Breast epithelium (tissue), 4 donors: ENCODE measurements around the gene TCF4. TPM values are rescaled to one million over a fixed set of nuclear protein-coding genes. Genes with fewer than 3 reads are reported as not detected.

Experiments
- DNase-seq, 2 donors: peaks; one replicate each; pipeline ENCODE4 v3.0.0-alpha.2; 2019; ENCODE audit warnings: low spot score in 2 of 2
- H3K27ac ChIP-seq, 2 donors: fragments of 200-600 bp; sonication (generic) in 1 of 2; one replicate each; pipeline ENCODE4 v1.5.1; 2016 to 2019; ENCODE audit warnings: mild to moderate bottlenecking in 1 of 2
- H3K27me3 ChIP-seq, 2 donors: fragments of 200-600 bp; sonication (generic) in 1 of 2; one replicate each; pipeline versions ENCODE4 v1.5.1 to v1.6.0; 2017 to 2019; ENCODE audit warnings: control low read depth in 1 of 2, mild to moderate bottlenecking in 1 of 2
- H3K36me3 ChIP-seq: fragments of 200-600 bp; one replicate; pipeline ENCODE4 v1.5.1; 2019
- H3K4me1 ChIP-seq, 2 donors: fragments of 200-600 bp; sonication (generic); one replicate each; pipeline ENCODE4 v1.5.1; 2016 to 2019; ENCODE audit warnings: control low read depth in 1 of 2
- H3K4me3 ChIP-seq, 3 donors: fragments of 200-600 bp; sonication (generic); 1 replicate in 2 of 3; 2 replicates in 1 of 3; pipeline ENCODE4 v1.5.1; 2016 to 2019; ENCODE audit warnings: mild to moderate bottlenecking in 3 of 3, moderate library complexity in 2 of 3
- H3K9me3 ChIP-seq, 2 donors: fragments of 200-600 bp; sonication (generic) in 1 of 2; one replicate each; pipeline ENCODE4 v1.5.1; 2016 to 2019; ENCODE audit warnings: control low read depth in 1 of 2
- POLR2A ChIP-seq: fragments of 450-650 bp; IDR thresholded peaks from one replicate; pipeline ENCODE4 v1.6.1; 2016; ENCODE audit warnings: antibody characterized with exemption, mild to moderate bottlenecking, moderate library complexity
- POLR2AphosphoS5 ChIP-seq, 3 donors: sonication (generic); formaldehyde crosslinking; IDR thresholded peaks; one replicate each; pipeline ENCODE4 v1.6.1; 2017; ENCODE audit warnings: antibody characterized with exemption in 3 of 3
- intact Hi-C: fragments of 100-400 bp; cut with DNase I; formaldehyde crosslinking; loops from one replicate; pipeline ENCODE4 v1.15.1; 2023; ENCODE audit warnings: low total_unique reads
- total RNA-seq, 3 donors: library from RNA; depleted of rRNA; stranded (reverse); fragments of >200 nt; gene quantifications; one replicate each; pipeline ENCODE4 v1.1.0, GENCODE V29; 2016
- TF ChIP-seq, protein P1 (sequence below), 3 donors: fragments of 450-650 bp; IDR thresholded peaks; one replicate each; pipeline ENCODE4 v1.5.1; 2016 to 2017; ENCODE audit warnings: antibody characterized with exemption in 3 of 3, mild to moderate bottlenecking in 3 of 3, moderate library complexity in 3 of 3

The TCF4 gene
- total RNA-seq, 3 donors from 2014 or later = 79.6 to 133 (median 114) TPM

- no peaks in the 10 kb centered on the region for H3K4me1 ChIP-seq
- no peaks in the 10 kb centered on the region for H3K27me3 ChIP-seq
- H3K27ac ChIP-seq = no peak overlapping the region
- H3K9me3 ChIP-seq = no peaks in the 10 kb centered on the region
- intact Hi-C loops = no loop called here
- H3K36me3 ChIP-seq = no peaks in the 10 kb centered on the region
- no peak overlapping the region for H3K4me3 ChIP-seq
- DNase-seq = no peak
- TF ChIP-seq POLR2A = no peak
- TF ChIP-seq, protein P1, sequence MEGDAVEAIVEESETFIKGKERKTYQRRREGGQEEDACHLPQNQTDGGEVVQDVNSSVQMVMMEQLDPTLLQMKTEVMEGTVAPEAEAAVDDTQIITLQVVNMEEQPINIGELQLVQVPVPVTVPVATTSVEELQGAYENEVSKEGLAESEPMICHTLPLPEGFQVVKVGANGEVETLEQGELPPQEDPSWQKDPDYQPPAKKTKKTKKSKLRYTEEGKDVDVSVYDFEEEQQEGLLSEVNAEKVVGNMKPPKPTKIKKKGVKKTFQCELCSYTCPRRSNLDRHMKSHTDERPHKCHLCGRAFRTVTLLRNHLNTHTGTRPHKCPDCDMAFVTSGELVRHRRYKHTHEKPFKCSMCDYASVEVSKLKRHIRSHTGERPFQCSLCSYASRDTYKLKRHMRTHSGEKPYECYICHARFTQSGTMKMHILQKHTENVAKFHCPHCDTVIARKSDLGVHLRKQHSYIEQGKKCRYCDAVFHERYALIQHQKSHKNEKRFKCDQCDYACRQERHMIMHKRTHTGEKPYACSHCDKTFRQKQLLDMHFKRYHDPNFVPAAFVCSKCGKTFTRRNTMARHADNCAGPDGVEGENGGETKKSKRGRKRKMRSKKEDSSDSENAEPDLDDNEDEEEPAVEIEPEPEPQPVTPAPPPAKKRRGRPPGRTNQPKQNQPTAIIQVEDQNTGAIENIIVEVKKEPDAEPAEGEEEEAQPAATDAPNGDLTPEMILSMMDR (IDR thresholded peaks at IDR 0.05) = no peak
Measured at GRCh38 chr18:55579501-55580270, 8.3 kb downstream of the TCF4 start.

DNA sequence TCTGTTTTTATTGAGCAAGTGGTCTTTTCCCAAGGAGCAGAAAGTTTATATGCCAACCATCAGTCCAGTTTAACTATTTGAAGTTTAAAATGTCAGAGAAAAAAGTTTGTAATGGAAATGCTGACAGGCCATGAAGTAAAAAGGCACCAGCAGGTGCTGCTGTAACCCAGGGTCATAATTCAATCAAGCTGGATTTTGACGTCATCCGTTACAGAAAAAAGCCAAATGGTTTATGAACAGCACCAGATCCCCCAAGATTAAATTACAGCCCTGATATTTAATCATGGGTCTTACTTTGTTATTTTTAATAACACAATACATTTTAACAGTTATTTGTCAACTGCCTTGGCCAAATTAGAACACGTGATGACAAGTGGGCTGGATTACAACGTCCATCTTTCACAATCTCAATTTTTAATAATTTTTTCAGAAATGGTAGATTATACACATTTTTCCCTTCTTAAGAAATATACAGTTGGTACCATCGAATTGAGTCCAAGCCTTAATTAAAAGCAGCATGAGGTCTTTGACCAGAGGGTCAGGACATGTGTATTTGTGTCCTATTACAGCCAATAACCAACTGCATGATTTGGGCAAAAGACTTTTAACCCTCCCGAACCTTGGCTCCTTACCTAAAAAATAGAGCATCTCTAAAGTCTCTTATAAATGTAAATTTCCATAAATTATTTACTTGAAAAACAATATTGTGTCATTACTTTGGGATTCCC is 10.0 kb downstream of the TCF4 start:
- H3K9me3 ChIP-seq = no peaks in the 10 kb centered on the region
- intact Hi-C loops = no loop called here
- H3K27ac ChIP-seq = no peak overlapping the region
- no peak overlapping the region for H3K4me3 ChIP-seq
- H3K36me3 ChIP-seq = no peaks in the 10 kb centered on the region
- no peaks in the 10 kb centered on the region for H3K27me3 ChIP-seq
- DNase-seq = no peak
- no peaks in the 10 kb centered on the region for H3K4me1 ChIP-seq
- TF ChIP-seq POLR2A (no peak), POLR2AphosphoS5 (IDR thresholded peaks at IDR 0.05) (no peak)
- TF ChIP-seq, protein P1 (IDR thresholded peaks at IDR 0.05) = no peak

- no peaks in the 10 kb centered on the region for H3K4me1 ChIP-seq
- no peaks in the 10 kb centered on the region for H3K9me3 ChIP-seq
- H3K4me3 ChIP-seq = no peak overlapping the region
- H3K27me3 ChIP-seq = no peaks in the 10 kb centered on the region
- no peak overlapping the region for H3K27ac ChIP-seq
- no peak for DNase-seq
- no peak for TF ChIP-seq POLR2A
- TF ChIP-seq, protein P1 (IDR thresholded peaks at IDR 0.05) = no peak
- TF ChIP-seq POLR2AphosphoS5 (IDR thresholded peaks at IDR 0.05) = no peak
- intact Hi-C loops = no loop called here
- H3K36me3 ChIP-seq = no peaks in the 10 kb centered on the region
Measured at GRCh38 chr18:55576001-55576400, 12.0 kb downstream of the TCF4 start.

DNA sequence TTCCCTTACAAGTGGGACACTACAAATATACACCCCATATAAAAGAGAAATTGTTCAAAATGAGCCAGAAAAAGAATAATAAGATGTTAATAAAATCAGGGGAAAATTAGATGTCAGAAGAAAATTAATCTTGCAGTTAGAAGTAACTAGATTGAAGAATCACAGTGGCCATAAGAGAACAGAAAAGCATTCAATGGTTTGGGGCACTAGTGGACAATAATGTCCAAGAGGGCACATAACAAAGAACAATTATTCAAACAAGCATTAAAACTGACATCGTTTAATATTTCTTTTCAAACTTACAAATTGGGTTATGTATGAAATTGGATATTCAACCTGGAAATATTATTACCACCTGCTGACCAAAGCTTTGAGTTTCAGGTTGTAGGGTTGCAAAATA is 12.9 kb downstream of the TCF4 start:
- Histone ChIP-seq H3K36me3 (no peaks in the 10 kb centered on the region), H3K4me3 (no peak overlapping the region), H3K9me3 (no peaks in the 10 kb centered on the region), H3K27ac (no peak overlapping the region), H3K27me3 (no peaks in the 10 kb centered on the region), H3K4me1 (no peaks in the 10 kb centered on the region)
- intact Hi-C loops = no loop called here
- no peak for DNase-seq
- TF ChIP-seq POLR2AphosphoS5 (IDR thresholded peaks at IDR 0.05) = no peak

- Histone ChIP-seq H3K4me1 (no peaks in the 10 kb centered on the region), H3K36me3 (no peaks in the 10 kb centered on the region), H3K27me3 (no peaks in the 10 kb centered on the region), H3K27ac (no peak overlapping the region), H3K4me3 (no peak overlapping the region), H3K9me3 (no peaks in the 10 kb centered on the region)
- TF ChIP-seq, protein P1 (IDR thresholded peaks at IDR 0.05) = no peak
- TF ChIP-seq POLR2A (no peak), POLR2AphosphoS5 (IDR thresholded peaks at IDR 0.05) (no peak)
- intact Hi-C loops = no loop called here
- no peak for DNase-seq
Measured at GRCh38 chr18:55573386-55573785, 14.6 kb downstream of the TCF4 start.
